ENCODE data around the gene LIN54.

- TF ChIP-seq CTCF (IDR thresholded peaks at IDR 0.05) (no peak), ZFX (IDR thresholded peaks at IDR 0.05; ENCODE audit: borderline replicate concordance) (no peak)
Measured at GRCh38 chr4:82898322-82899243, 112.0 kb downstream of the LIN54 start.

Measured in 22Rv1 (cell line).